RWPE1 (cell line): Measurements from ENCODE around the gene NENF.

ENCODE experiments used
- CTCF ChIA-PET: fragments of 350-600 bp; sonication (Branson Sonifier 250); formaldehyde crosslinking; extraction: SDS; loops from one replicate; lab custom pipeline; 2021; lab: Yijun Ruan, JAX
- POLR2A ChIA-PET: fragments of 400-600 bp; formaldehyde crosslinking; extraction: SDS; loops from one replicate; lab custom pipeline; 2020; ENCODE audit warnings: antibody characterized with exemption; ENCODE audit not compliant: low non-redundant PET; lab: Yijun Ruan, JAX
- DNase-seq: peaks from one replicate; pipeline ENCODE4 v3.0.0; 2012; ENCODE audit warnings: low spot score
- H3K27ac ChIP-seq: fragments of 450-650 bp; 2 replicates; pipeline ENCODE4 v1.5.1; 2017
- CTCF ChIP-seq: fragments of 450-650 bp; conservative IDR thresholded peaks from 2 replicates; pipeline ENCODE4 v1.5.1; 2017; ENCODE audit warnings: low read depth, mild to moderate bottlenecking

The NENF gene

DNA sequence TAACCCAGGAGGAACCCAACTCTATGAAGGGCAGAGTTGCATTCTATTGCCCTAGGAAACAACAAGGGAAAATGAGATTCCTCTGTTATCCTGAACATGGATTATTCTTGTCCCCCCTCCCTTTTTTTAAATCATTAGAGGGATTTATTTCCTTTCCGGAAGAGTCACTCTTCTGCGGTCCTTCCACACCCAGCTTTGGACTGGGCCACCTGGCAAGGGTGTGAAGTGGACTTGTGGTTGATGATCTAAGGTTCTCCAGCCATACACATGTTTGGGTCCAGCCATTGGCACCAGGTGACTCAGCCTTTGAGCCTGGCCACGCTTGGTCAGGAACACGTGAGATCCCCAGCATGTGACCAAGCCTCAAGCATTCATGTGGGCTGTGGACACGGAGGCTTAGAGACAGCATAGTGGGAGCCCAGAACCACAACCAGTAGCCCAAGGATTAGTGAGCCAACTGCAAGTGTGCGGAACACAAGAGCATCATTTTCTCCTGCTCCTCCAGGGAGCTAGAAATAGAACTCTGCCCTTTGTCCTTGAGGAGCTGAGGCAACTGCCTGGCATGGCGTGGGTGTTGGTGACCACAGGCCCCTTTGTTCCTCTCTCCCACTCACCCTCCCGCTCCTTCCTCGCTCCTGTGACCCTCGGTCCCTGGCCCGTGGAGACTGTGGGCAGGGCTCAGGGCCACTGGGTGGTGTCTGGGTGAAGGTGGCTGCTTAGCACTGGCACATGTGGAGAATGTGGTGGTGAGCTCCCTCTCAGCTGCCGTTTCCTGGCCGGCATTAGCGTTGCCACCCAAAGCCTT is 50.1 kb downstream of the NENF start:
- no peak overlapping the region for H3K27ac ChIP-seq
- TF ChIP-seq CTCF: no peak
- ChIA-PET CTCF (interaction anchor here (0.6 to 0.8 kb wide), 2 partner anchors 77 to 182 kb away, joined by 3 to 5 read pairs; no protein-coding TSS in a partner anchor), POLR2A (no interaction called here)
- DNase-seq: no peak

- no peak for TF ChIP-seq CTCF
- peak overlapping the region; percentile 63 for H3K27ac ChIP-seq
- ChIA-PET CTCF (no interaction called here), POLR2A (interaction anchor here (0.8 kb wide), 1 partner anchor 124 kb away, joined by 3 read pairs; the partner anchor contains the start of gene ATF3)
- peak; percentile 69 for DNase-seq
These were observed 52.2 kb downstream of the NENF start for GRCh38 chr1:212484701-212485570.

DNA sequence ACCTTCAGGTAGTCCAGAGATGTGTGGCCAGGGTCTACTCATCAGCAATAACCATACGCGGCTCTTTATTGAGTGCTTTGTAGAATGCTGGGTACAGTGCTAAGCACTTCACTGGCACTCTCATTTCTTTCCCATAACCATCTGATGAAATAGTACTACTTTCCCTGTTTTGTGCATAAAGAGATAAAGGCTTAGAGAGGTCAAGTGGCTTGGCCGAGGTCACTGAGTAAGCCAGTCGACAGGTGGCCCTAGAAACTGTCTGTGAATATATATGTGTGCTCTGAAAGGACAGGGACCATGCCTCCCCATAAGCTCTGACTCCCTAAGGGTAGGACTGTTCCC is 52.8 kb downstream of the NENF start:
- peak overlapping the region; percentile 63 for H3K27ac ChIP-seq
- no peak for TF ChIP-seq CTCF
- CTCF ChIA-PET: no interaction called here
- POLR2A ChIA-PET: interaction anchor here (0.8 kb wide), 1 partner anchor 123 kb away, joined by 3 read pairs; the partner anchor contains the start of gene ATF3
- DNase-seq: no peak

- CTCF ChIA-PET: no interaction called here
These were observed 53.3 kb downstream of the NENF start for GRCh38 chr1:212485913-212486618.

GRCh38 chr1:212486619-212486975 is 53.9 kb downstream of the NENF start:
- POLR2A ChIA-PET: no interaction called here
- CTCF ChIA-PET: no interaction called here
- DNase-seq: no peak
- H3K27ac ChIP-seq: peak overlapping the region; percentile 63
- TF ChIP-seq CTCF: no peak

More at GRCh38 chr1:212485913-212486618, 53.3 kb downstream of the NENF start:
- no peak for TF ChIP-seq CTCF
- peak overlapping the region; percentile 63 for H3K27ac ChIP-seq
- DNase-seq: peak; percentile 87
- POLR2A ChIA-PET: no interaction called here

DNA sequence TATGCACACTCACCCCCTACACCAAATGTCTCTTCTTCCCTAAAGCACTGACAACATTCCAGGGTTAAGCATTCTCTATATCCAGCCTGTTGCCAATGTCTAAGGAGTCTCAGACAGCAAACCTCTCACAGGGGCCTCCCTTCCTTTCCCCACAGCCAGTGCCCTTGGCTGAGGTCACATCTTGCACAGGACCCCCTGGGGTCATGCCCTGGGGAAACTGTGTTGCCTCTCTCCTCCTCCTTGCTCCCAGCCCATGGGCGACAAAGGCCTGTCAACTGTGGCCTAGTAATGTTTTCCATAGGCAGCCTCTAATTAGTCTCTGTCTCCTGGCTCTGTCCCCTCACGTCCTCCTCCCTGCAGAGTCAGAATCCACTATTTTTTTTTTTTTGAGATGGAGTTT is 54.6 kb downstream of the NENF start:
- no peak for DNase-seq
- ChIA-PET CTCF (no interaction called here), POLR2A (no interaction called here)
- no peak for TF ChIP-seq CTCF
- H3K27ac ChIP-seq: peak overlapping the region; percentile 62; the same call in 1 of the 2 replicates
